Mucosa of descending colon (tissue), 3 donors: ENCODE results near the gene PTK7. TPM values are rescaled to one million over a fixed set of nuclear protein-coding genes. Genes with fewer than 3 reads are reported as not detected.

Experiments used
- ATAC-seq: fragments of 200-7000 bp; cut with Tn5 transposase; one replicate; pipeline ENCODE4 v1.9.1; 2020; ENCODE audit warnings: mild to moderate bottlenecking, moderate library complexity
- DNase-seq, 3 donors: peaks; one replicate each; pipeline ENCODE4 v3.0.0-alpha.2; 2020
- H3K36me3 ChIP-seq: fragments of 200-600 bp; one replicate; pipeline ENCODE4 v1.8.0; 2021; ENCODE audit warnings: low read depth, mild to moderate bottlenecking
- H3K4me1 ChIP-seq: fragments of 200-600 bp; one replicate; pipeline ENCODE4 v1.8.0; 2021; ENCODE audit warnings: low read depth, mild to moderate bottlenecking
- H3K4me3 ChIP-seq: fragments of 200-600 bp; one replicate; pipeline ENCODE4 v1.8.0; 2021; ENCODE audit warnings: mild to moderate bottlenecking
- H3K9me3 ChIP-seq: fragments of 200-600 bp; one replicate; pipeline ENCODE4 v1.8.0; 2021; ENCODE audit warnings: mild to moderate bottlenecking
- CTCF ChIP-seq: fragments of 200-600 bp; IDR thresholded peaks from one replicate; pipeline ENCODE4 v1.8.0; 2022; ENCODE audit warnings: antibody characterized with exemption, mild to moderate bottlenecking
- intact Hi-C, 2 donors: fragments of 100-400 bp; cut with DNase I in 1 of 2; cut with micrococcal nuclease in 1 of 2; formaldehyde crosslinking; loops; one replicate each; pipeline versions ENCODE4 v1.11.0 to v1.11.1; 2022; cut with DNase I, micrococcal nuclease
- total RNA-seq, 3 donors: library from RNA; stranded (reverse); fragmentation: NEBNext Ultra II Directional in 2 of 3; extraction: Animal tissue kit (Norgen Biotek cat#: 25700) in 2 of 3; gene quantifications; one replicate each; pipeline versions ENCODE4 v1.2.1 to v1.2.4, GENCODE V29; 2021 to 2023
- donor health status: DM: no; HTN: no; CAD: no; lungs with moderate emphysema.
- donor health status: DM: no; HTN: no; CAD: no.
- donor health status: DM: no; HTN: yes; CAD: no.

Gene PTK7
- total RNA-seq, 3 donors from 2014 or later = 8.3 to 12.9 (median 9.4) TPM

- H3K4me1 ChIP-seq = peaks cover 9% of the 10 kb centered on the region
- H3K4me3 ChIP-seq = no peak overlapping the region
- intact Hi-C loops = no loop called here
- H3K36me3 ChIP-seq = no peaks in the 10 kb centered on the region
- no peak for DNase-seq
- no peaks in the 10 kb centered on the region for H3K9me3 ChIP-seq
- no peak for ATAC-seq
- no peak for TF ChIP-seq CTCF
These were observed 108.3 kb downstream of the PTK7 start for GRCh38 chr6:43184268-43184985.

GRCh38 chr6:43185391-43185985 is 109.4 kb downstream of the PTK7 start:
- intact Hi-C loops = no loop called here
- H3K9me3 ChIP-seq = no peaks in the 10 kb centered on the region
- H3K4me1 ChIP-seq = peaks cover 9% of the 10 kb centered on the region
- no peak for TF ChIP-seq CTCF
- no peak for ATAC-seq
- H3K4me3 ChIP-seq = no peak overlapping the region
- H3K36me3 ChIP-seq = no peaks in the 10 kb centered on the region
- DNase-seq = no peak

- DNase-seq (no peak), ATAC-seq (no peak)
- no peaks in the 10 kb centered on the region for H3K9me3 ChIP-seq
- H3K4me3 ChIP-seq = no peak overlapping the region
- intact Hi-C loops = no loop called here
- no peak for TF ChIP-seq CTCF
- no peaks in the 10 kb centered on the region for H3K36me3 ChIP-seq
- peaks cover 9% of the 10 kb centered on the region for H3K4me1 ChIP-seq
These were observed 109.9 kb downstream of the PTK7 start for GRCh38 chr6:43186019-43186418.

GRCh38 chr6:43186706-43187105 is 110.6 kb downstream of the PTK7 start:
- intact Hi-C loops = no loop called here
- DNase-seq (no peak), ATAC-seq (no peak)
- no peaks in the 10 kb centered on the region for H3K9me3 ChIP-seq
- no peak overlapping the region for H3K4me3 ChIP-seq
- peaks cover 9% of the 10 kb centered on the region for H3K4me1 ChIP-seq
- TF ChIP-seq CTCF = no peak
- H3K36me3 ChIP-seq = no peaks in the 10 kb centered on the region

- intact Hi-C loops = no loop called here
- TF ChIP-seq CTCF = no peak
- peaks cover 2% of the 10 kb centered on the region for H3K36me3 ChIP-seq
- H3K4me1 ChIP-seq = peaks cover 6% of the 10 kb centered on the region
- no peak overlapping the region for H3K4me3 ChIP-seq
- DNase-seq (no peak), ATAC-seq (no peak)
- H3K9me3 ChIP-seq = no peaks in the 10 kb centered on the region
These were observed 111.7 kb downstream of the PTK7 start for GRCh38 chr6:43187821-43188220.
